WTC11 (cell line): ENCODE results near the gene TBC1D22A. TPM values are rescaled to one million over a fixed set of nuclear protein-coding genes. Genes with fewer than 3 reads are reported as not detected.

ENCODE experiments used
- ATAC-seq: fragments of 200-7000 bp; cut with Tn5 transposase; 2 replicates; pipeline ENCODE4 v1.10.0; 2021; ENCODE audit warnings: mild to moderate bottlenecking, moderate library complexity
- CTCF ChIA-PET: fragments of 300-600 bp; sonication (Branson Sonifier 250); formaldehyde crosslinking; loops from one replicate; lab custom pipeline; 2021; ENCODE audit warnings: antibody characterized with exemption; lab: Charles Lee
- POLR2A ChIA-PET: fragments of 350-600 bp; sonication (Branson Sonifier 250); formaldehyde crosslinking; loops from one replicate; lab custom pipeline; 2021; ENCODE audit warnings: antibody characterized with exemption; lab: Charles Lee
- DNase-seq: peaks from one replicate; pipeline ENCODE4 v3.0.0; 2021; ENCODE audit warnings: low spot score
- H3K27ac Mint-ChIP-seq: 2 replicates; pipeline ENCODE4 v1.8.0; 2021; ENCODE audit warnings: mixed read lengths
- H3K27me3 Mint-ChIP-seq: 2 replicates; pipeline ENCODE4 v1.8.0; 2021; ENCODE audit warnings: low read depth, mild to moderate bottlenecking, moderate library complexity, mixed read lengths
- H3K36me3 Mint-ChIP-seq: 2 replicates; pipeline ENCODE4 v1.8.0; 2021; ENCODE audit warnings: mixed read lengths
- H3K4me1 Mint-ChIP-seq: 2 replicates; pipeline ENCODE4 v1.8.0; 2022; ENCODE audit warnings: mixed read lengths
- H3K4me3 Mint-ChIP-seq: 2 replicates; pipeline ENCODE4 v1.8.0; 2021; ENCODE audit warnings: mild to moderate bottlenecking, moderate library complexity, mixed read lengths
- H3K9me3 Mint-ChIP-seq: 2 replicates; pipeline ENCODE4 v1.8.0; 2021; ENCODE audit warnings: mixed read lengths
- AFF4 ChIP-seq: sonication (generic); formaldehyde crosslinking; IDR thresholded peaks from 2 replicates; pipeline ENCODE4 v1.8.1; 2023; ENCODE audit warnings: mild to moderate bottlenecking, missing genetic modification reagents, borderline replicate concordance
- CBFB ChIP-seq: sonication (generic); formaldehyde crosslinking; IDR thresholded peaks from 2 replicates; pipeline ENCODE4 v1.8.1; 2022; ENCODE audit warnings: mild to moderate bottlenecking, low read depth, missing genetic modification reagents
- CDX4 ChIP-seq: fragments of 250-450 bp; sonication (Bioruptor Pico); IDR thresholded peaks from 2 replicates; pipeline ENCODE4 v1.9.0; 2021; ENCODE audit warnings: moderate library complexity, mild to moderate bottlenecking, inconsistent platforms, borderline replicate concordance
- CREM ChIP-seq: sonication (generic); formaldehyde crosslinking; IDR thresholded peaks from 2 replicates; pipeline ENCODE4 v1.8.1; 2022; ENCODE audit warnings: mild to moderate bottlenecking, missing genetic modification reagents, moderate library complexity
- FOXP4 ChIP-seq: sonication (generic); formaldehyde crosslinking; IDR thresholded peaks from 2 replicates; pipeline ENCODE4 v1.8.0; 2022; ENCODE audit warnings: mild to moderate bottlenecking, missing genetic modification reagents
- HMGXB4 ChIP-seq: sonication (generic); formaldehyde crosslinking; IDR thresholded peaks from 2 replicates; pipeline ENCODE4 v1.8.1; 2023; ENCODE audit warnings: mild to moderate bottlenecking, moderate library complexity, missing genetic modification reagents
- IRF2 ChIP-seq: sonication (generic); formaldehyde crosslinking; IDR thresholded peaks from 2 replicates; pipeline ENCODE4 v1.8.0; 2022; ENCODE audit warnings: low read depth, missing genetic modification reagents, borderline replicate concordance
- JAZF1 ChIP-seq: fragments of 250-450 bp; sonication (Bioruptor Pico); IDR thresholded peaks from 2 replicates; pipeline ENCODE4 v1.9.0; 2021; ENCODE audit warnings: moderate library complexity, mild to moderate bottlenecking, inconsistent platforms
- KAT7 ChIP-seq: sonication (generic); formaldehyde crosslinking; IDR thresholded peaks from 2 replicates; pipeline ENCODE4 v1.8.1; 2023; ENCODE audit warnings: missing genetic modification reagents, mild to moderate bottlenecking, borderline replicate concordance
- NR1H2 ChIP-seq: sonication (generic); formaldehyde crosslinking; IDR thresholded peaks from 2 replicates; pipeline ENCODE4 v1.9.0; 2021; ENCODE audit warnings: mild to moderate bottlenecking, moderate library complexity, missing genetic modification reagents
- RORB ChIP-seq: fragments of 250-450 bp; sonication (Bioruptor Pico); IDR thresholded peaks from 2 replicates; pipeline ENCODE4 v1.9.0; 2021; ENCODE audit warnings: mild to moderate bottlenecking
- SMAD4 ChIP-seq: sonication (generic); formaldehyde crosslinking; IDR thresholded peaks from 2 replicates; pipeline ENCODE4 v1.8.0; 2022; ENCODE audit warnings: mild to moderate bottlenecking, missing genetic modification reagents
- TEAD1 ChIP-seq: sonication (generic); formaldehyde crosslinking; IDR thresholded peaks from 2 replicates; pipeline ENCODE4 v1.8.0; 2022; ENCODE audit warnings: mild to moderate bottlenecking, missing genetic modification reagents
- TEAD4 ChIP-seq: sonication (generic); formaldehyde crosslinking; IDR thresholded peaks from 2 replicates; pipeline ENCODE4 v1.8.0; 2022; ENCODE audit warnings: mild to moderate bottlenecking, missing genetic modification reagents
- USF2 ChIP-seq: sonication (generic); formaldehyde crosslinking; IDR thresholded peaks from 2 replicates; pipeline ENCODE4 v1.8.1; 2023; ENCODE audit warnings: mild to moderate bottlenecking, missing genetic modification reagents, moderate library complexity
- ZNF671 ChIP-seq: fragments of 250-450 bp; sonication (Bioruptor Pico); IDR thresholded peaks from 2 replicates; pipeline ENCODE4 v1.8.0; 2021; ENCODE audit warnings: mild to moderate bottlenecking
- ZSCAN18 ChIP-seq: fragments of 250-450 bp; sonication (Bioruptor Pico); IDR thresholded peaks from 2 replicates; pipeline ENCODE4 v2.1.2; 2022; ENCODE audit warnings: mild to moderate bottlenecking, moderate library complexity
- total RNA-seq: library from RNA; stranded (reverse); gene quantifications from 3 replicates; pipeline ENCODE4 v1.2.3, GENCODE V29; 2021

Gene TBC1D22A
- total RNA-seq, 1 experiment from 2014 or later, result 18.1 TPM

GRCh38 chr22:46974077-46974476 is 211.6 kb downstream of the TBC1D22A start (continued):
- TF ChIP-seq FOXP4, result no peak
- TF ChIP-seq RORB, result no peak
- TF ChIP-seq USF2 (CRISPR knock-in tag), result no peak
- TF ChIP-seq NR1H2 (CRISPR knock-in tag), result no peak
- TF ChIP-seq, all 79 proteins: peak for 0

GRCh38 chr22:46974631-46975585 is 212.5 kb downstream of the TBC1D22A start:
- POLR2A ChIA-PET, result no interaction called here
- no peak for TF ChIP-seq HMGXB4 (CRISPR knock-in tag)
- no peak for TF ChIP-seq CDX4
- TF ChIP-seq JAZF1 (CRISPR knock-in tag), result no peak
- TF ChIP-seq ZNF671 (CRISPR knock-in tag), result no peak
- no peaks in the 10 kb centered on the region for H3K27me3 Mint-ChIP-seq
- H3K27ac Mint-ChIP-seq, result no peak overlapping the region; the same call in 1 of the 2 replicates
- no peak overlapping the region for H3K4me3 Mint-ChIP-seq
- no peaks in the 10 kb centered on the region for H3K36me3 Mint-ChIP-seq
- ATAC-seq, result no peak
- no peaks in the 10 kb centered on the region for H3K9me3 Mint-ChIP-seq
- peaks cover 8% of the 10 kb centered on the region for H3K4me1 Mint-ChIP-seq
- DNase-seq, result no peak
- CTCF ChIA-PET, result interaction anchor here (1.0 kb wide), 1 partner anchor 176 kb away, joined by 3 read pairs; no protein-coding TSS in a partner anchor

- H3K27me3 Mint-ChIP-seq, result no peaks in the 10 kb centered on the region
- H3K4me1 Mint-ChIP-seq, result peaks cover 4% of the 10 kb centered on the region
- no peaks in the 10 kb centered on the region for H3K36me3 Mint-ChIP-seq
- CTCF ChIA-PET, result no interaction called here
- no peaks in the 10 kb centered on the region for H3K9me3 Mint-ChIP-seq
- POLR2A ChIA-PET, result no interaction called here
- no peak for ATAC-seq
- no peak overlapping the region for H3K4me3 Mint-ChIP-seq
- H3K27ac Mint-ChIP-seq, result no peak overlapping the region
- no peak for DNase-seq
- TF ChIP-seq CREM, result no peak
- no peak for TF ChIP-seq AFF4 (CRISPR knock-in tag)
- no peak for TF ChIP-seq CBFB
- no peak for TF ChIP-seq FOXP4
- TF ChIP-seq IRF2 (CRISPR knock-in tag), result no peak
- TF ChIP-seq TEAD1 (CRISPR knock-in tag), result no peak
- TF ChIP-seq ZNF671 (CRISPR knock-in tag), result no peak
- no peak for TF ChIP-seq ZSCAN18
- TF ChIP-seq TEAD4 (CRISPR knock-in tag), result no peak
- TF ChIP-seq SMAD4 (CRISPR knock-in tag), result no peak
- no peak for TF ChIP-seq KAT7 (CRISPR knock-in tag)
Measured at GRCh38 chr22:46976143-46976542, 213.7 kb downstream of the TBC1D22A start.
